NCI-H187 treated with DMSO at 0.1 percent for 48 hours (cell line): ENCODE data around the gene ABLIM3.
A peak's percentile ranks its signal among the peaks of the same experiment; 100 is the strongest.
"Not testable (repeated sequence)": the region's sequence is repeated elsewhere in the genome, so short reads cannot be mapped to it uniquely, and the experiment has no call there.

Source experiments
- DNase-seq: peaks from one replicate; lab custom pipeline; 2025; lab: John Stamatoyannopoulos, UW

The ABLIM3 gene

DNA sequence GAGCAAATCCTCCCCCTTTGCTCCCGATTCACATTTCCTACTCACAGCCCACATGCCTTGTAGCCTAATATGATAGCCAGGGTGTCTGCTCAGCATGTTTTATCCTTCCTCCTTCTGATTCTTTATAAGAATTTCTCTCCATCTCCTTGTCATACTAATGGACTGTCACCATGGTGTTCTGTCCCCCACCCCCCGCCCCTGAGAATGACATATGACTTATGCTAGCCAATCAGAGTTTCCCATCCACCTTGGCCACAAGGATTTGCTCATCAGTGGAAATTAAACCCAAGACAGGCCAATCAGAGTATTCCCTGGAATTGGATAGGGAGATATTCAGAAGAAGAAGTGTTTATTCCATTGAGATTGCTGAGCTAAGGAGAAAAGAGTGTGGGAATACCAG is 16.0 kb downstream of the ABLIM3 start:
- DNase-seq = peak; percentile 80

DNA sequence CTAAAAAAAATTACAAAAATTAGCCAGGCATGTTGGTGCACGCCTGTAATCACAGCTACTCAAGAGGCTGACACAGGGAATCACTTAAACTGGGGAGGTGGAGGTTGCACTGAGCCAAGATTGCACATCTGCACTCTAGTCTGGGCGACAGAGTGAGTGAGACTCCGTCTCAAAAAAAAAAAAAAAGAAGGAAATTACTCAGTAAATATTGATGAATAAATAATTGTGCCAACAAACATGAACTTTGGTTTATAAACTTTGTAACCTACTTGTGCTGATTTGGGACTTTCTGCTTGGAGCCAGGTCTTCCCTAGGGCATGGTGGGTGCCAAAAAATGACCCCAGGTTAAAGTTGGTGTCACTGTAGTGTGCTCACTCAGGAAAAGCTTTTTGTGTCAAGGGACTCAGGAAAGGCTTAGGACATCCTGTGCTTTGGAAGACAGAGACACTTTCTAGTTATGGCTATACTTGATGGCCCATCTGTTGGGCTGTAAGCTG is 19.0 kb downstream of the ABLIM3 start:
- no peak for DNase-seq

DNA sequence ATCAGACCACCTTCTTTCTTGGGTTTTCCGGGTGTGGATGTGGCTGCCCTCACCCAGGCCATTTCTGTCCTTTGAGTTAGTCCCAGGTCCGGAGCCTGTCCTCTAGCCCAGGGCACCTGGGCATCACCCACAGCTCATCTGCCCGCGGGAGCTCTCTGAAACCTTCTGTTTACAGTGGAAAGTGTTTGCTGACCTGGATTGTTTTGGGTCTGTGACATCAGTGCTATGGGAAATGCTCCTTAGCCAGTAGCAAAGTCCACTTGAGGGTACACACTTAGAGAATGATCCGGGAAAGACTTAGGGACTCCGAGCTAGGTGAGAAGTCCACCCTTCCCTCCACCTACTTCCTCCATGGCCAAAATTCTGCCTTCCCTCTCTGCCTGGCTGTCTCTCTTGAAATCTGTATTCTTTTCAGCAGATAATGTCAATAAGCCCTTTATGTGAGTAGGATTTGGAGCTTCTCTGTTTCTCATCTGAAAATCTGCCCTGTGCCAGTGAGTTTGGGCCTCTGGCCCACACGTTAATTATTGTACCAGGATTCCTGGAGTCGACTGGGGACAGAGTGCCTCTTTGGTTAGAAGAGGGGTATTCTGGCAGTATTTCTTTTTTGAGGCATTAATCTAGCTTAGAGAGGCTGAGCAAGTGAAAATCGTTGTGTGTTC is 19.9 kb downstream of the ABLIM3 start:
- no peak for DNase-seq

DNA sequence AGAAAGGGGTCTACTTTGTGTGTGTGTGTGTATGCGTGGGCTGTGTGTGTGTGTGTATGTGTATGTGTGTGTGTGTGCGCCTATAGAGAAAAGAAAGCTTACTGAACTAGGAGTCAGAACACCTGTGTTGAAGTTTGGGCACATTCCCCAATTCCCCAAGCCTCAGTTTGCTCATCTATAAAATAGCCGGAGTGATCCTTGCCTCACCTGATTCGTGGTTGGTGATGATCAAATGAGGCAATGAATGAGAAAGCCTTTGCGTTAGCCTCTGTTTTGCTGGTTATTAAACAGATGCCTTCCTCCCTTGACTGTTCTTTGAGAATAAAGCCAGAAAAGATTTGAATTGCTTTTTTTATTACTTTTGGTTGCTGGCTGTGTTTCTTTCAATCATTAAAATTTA is 20.6 kb downstream of the ABLIM3 start:
- DNase-seq = no peak

DNA sequence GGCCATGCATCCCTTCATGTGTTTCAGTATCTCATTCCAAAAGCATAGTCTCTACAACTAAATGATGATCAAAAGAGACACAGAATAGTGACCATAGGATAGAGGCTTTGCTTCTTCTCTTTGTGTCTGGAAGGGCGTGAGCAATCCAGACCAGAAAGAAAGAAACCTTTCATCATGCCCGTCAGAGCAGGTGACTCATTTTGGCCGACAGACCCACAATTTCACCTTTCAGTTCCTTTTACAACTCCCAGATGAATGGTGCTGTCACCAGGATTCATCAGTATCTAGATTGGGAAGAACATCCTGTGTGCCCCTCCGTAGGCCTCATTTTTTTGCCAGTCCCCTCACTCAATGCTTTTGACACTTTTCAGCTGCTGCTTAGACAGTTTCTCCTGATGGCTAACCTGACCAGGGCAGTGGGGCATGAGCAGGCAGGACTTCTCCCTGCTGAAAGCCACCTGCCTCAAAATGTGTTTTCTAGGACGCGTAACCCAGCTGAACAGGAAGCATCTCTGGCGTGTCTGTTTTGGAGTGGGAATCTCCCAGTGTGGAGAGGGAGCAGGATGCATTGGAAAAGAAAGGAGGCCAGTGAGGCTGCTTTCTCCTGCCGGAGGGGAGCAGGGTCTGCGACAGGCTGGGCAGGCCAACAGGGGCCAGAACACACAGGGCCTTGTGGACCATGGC is 21.2 kb downstream of the ABLIM3 start:
- DNase-seq = no peak

DNA sequence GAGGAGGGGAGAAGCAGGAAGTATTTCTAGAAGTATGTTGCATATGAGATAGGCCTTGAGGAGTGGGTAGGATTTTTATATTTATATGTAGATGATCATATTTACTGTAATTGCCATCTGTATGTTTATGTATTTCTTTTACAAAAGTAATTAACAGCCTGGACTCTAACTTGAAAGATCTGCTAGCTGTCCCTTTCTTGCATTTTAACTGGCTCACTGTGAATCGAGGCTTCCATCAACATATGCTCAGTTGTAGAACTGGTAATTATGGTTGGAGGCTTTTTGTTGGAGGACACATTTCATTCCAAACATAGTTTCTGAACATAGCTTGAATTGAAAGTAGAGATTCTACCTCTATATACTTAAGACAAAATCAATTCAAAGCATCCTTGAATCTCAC is 23.4 kb downstream of the ABLIM3 start:
- DNase-seq = no peak

DNA sequence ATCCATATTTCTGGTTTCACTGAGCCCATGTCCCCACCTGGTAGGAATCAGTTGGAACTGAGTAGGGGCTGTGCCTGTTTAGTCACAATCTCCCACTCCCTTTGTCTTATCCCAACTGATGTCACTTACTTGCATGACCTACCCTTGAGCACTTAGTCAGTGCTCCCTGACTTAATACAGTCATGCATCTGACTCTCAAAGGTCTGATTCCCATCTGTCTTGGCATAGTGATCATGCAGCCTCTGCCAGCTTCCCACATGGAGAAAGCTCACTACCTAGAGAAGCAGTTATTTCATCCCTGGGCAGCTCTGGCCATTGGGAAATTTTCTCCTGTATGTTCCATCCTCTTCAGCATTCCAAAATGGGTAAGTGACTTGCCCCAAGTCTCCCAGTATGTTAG is 24.8 kb downstream of the ABLIM3 start:
- no peak for DNase-seq

DNA sequence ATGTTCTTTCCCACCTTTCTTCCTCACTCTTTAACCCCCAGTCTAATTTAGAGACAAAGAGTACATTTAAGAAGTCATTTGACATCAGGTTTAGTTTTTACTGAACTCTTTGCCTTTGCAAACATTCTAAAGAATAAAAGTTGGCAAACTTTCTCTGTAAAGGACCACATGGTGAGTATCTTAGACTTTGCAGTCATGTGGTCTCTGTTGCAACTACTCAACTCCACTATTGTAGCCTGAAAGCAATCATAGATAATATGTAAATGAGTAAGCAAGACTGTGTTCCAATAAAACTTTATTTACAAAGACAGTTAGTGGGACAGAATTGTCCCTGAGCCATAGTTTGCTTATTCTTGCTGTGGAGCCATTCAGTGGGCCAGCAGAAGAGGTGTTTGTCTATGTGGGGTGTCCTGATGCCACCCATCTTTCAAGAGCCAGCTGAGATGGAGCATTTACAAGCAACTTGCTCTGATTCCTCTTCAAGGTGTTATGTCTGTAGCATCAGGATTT is 25.4 kb downstream of the ABLIM3 start:
- DNase-seq = no peak

DNA sequence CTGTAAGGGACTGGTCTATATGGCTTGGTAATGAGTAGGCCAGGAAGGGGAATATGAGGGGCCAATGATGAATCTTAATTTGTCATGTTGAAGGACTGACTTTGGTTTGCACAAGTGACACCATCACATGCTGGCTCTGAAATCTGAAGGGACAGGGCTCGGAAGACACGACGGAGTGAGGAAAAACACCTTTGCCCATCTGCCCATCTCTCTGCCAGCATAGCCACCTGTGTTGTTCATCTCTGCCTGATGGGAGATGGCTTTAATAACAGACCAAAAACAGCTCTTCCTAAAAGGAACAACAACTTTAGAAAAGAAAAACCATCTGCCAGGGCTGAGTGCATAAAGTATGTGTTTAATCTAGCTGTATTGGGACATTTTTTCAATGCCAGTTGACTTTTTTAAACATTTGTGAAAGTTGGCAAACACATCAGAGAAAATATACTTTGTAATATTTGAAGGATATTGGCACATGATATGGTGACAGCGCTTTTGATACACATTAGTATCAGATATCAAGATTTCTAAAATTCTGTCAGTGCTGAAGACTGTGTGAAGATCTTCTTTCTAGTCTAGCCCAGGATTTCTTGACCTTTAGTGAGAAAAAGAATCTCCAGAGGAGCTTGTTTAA is 27.1 kb downstream of the ABLIM3 start:
- DNase-seq = no peak

DNA sequence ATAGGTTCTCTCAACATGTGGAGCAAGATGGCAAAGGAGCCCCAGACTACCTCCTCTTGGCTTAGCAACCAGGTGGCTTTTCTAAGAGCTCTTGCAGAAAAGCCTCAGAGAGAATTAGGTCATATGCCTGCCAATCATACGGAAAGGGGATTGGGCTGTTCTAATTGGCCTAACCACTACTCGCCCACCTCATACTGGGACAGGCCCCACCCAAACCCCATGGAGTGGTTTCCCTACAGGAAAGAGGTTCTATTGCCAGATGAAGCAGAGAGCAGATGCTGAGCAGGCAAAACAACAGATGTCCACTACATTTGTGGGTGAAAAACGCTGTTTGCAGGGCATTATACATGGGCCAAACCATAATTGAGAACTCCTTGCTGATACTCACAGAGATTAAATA is 29.0 kb downstream of the ABLIM3 start:
- DNase-seq = peak; percentile 59

DNA sequence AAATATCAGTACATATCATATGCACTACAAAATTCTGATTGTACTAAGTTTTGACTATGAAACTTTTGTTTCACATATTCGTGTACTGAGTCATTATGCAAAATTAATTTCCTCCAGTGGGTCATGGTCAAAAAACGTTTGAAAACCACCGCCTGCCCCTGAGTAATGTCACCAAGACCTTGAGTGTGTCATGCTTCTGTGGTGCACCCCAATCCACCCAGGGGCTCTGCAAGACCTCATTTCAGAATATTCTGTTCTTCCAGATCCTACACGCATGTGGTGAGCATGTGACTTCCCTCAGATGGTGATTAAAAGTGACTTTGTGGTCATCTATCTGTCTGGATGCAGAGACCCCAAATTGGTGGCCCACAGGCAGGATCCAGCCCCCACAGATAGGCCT is 31.0 kb downstream of the ABLIM3 start:
- no peak for DNase-seq

DNA sequence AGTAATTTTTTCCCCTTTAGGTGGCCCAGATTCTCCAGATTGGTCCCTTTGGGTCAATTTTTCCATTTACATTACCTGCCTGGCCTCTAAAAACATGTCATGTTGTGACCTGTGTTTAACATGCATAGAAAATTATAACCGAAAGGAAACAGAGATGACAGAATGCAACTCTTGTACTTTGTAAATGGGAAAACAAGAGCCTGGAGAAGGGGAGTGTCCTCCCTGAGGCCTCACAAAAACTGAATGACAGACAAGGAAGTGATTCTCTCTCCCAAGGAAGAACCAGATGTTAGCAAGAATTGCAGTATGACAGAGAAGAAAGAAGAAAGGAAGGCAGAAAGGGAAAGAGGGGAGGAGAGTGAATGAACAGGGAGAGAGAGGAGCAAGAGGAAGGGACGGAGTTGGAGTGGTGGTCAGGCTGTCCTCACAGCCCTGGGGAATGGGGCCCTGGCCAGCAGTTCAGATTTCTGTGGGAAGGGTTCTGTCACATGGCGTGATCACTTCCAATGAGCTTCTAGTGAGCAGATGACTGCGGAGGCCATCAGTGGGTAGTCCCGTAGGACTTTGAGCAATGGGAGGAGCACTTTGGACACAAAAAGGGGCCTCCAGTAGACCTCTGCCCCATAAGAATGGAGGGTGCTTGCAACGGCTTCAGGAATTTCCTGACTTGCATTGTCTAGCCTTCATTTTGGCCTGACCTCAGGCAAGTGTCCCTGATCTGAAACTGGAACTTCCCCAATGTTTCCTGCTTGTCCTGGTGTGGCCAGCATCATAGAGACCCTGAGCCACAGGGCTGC is 31.6 kb downstream of the ABLIM3 start:
- DNase-seq = no peak

DNA sequence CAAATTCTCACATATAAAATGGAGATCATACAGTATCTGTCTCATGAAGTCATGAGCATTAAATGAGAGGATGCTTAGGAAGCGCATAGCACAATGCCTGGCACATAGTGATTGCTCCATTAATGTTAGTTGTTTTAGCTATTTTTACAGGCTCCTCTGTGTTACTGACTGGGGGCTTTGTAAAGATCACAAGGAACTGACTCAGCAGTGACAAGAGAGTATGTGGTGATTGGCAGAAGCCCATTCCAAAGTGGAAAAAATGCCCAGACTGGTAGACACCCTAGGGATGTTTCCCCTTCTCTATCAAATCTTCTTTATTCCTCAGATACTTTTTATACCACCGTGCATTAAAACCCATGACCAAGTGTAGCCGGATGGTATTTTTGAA is 33.5 kb downstream of the ABLIM3 start:
- DNase-seq = no peak

DNA sequence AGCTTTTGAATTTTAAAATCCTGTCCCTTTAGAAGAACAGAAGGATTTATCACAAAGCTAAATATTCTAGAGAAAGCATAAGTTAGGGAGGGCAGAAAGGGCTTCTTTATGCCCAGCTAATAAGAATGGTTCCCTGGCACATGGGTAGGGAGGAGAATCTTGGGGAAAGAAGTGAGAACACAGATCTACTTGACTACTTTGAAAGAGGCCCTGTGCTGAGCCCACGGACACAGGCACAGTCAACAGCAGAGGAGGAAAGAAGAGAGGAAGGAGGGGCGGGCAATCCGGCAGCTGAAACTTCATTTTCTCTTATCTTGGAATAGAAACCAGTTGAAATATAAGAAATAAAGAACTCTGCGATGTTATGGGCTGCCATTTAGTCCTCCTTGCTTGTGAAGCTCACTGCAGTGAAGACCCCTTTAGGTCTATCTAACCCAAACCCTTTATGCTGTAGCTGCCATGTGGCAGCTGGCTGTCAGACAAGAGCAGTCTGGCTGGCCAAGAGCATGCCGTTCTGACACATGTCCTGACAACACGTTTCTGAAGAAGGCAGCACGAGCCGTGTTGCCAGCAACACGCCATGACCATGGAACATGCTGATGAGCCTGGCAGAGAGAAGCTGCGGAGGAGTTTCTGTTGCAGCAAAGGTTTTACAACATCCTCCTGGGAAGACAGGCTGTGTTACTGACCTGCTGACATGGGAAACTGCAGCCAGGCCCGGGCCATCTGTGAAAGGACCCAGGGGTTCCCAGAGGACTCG is 34.2 kb downstream of the ABLIM3 start:
- DNase-seq = no peak

DNA sequence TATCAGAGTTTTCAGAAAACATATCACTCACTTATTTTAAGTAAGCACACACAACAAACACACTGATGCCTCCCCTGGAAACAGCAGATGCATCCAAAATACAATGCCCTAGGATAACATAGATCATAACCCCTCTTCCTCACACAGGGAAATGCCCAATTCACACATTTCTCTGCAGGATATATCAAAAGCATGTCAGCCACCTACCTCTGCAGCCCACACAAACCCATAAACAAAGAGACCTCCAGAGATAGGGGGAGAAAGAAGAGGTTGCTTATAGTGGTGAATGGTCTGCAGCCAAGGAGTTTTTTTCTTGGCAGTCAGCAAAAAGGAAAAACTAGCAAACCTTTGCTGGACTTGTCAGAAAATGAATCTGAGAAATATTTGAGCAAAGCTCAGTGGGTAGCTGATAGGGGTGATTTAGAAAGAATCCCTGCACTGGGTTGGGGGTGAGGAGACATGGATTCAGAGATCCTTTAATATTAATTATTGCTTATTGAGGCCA is 36.1 kb downstream of the ABLIM3 start:
- no peak for DNase-seq

DNA sequence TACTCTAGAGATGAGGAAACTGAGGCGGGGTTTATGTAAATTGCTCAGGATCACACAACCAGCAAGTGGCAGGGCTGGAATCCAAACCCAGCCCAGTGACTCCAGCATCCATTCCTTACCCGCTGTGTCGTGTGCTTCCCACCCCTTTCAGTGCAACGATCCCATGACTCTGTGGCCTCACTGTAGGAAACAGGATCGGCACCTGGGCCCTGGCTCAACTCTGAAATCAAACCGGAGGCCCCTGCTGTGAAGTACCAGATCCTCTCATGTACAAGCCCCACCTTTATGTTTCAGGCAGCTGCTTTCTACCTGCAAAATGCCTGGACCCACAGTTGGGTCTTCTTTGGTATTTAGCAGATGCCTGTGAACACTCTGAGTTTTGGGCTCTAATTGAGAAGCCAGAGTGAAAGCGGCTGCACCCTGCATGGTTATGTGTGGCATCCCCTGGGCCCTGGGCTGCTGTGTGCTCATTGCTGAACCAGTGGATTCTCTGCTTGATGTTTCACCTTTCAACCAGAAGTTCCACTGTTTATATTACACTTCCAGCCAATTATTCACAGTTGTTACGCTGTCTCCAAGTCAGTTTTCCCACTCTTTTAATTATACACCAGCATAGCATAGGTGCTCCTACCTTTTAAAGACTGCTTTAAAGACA is 36.7 kb downstream of the ABLIM3 start:
- no peak for DNase-seq

DNA sequence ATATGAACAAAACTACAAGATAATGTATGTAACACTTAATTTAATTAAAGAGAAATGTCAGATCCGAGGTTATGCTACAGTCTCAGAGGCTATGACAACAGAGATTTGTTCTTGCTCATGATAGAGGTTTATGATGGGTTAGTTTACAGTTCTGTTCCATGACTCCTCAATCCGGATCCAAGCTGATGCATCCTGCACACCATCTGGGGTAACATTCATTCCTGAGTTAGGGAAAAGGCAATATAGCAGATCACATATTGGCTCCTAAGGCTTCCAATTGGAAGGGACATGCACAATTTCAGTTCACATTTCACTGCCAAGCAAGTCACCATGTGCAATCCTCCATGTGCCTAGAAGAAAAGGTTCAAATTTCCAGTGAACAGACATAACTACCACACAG is 40.4 kb downstream of the ABLIM3 start:
- DNase-seq = no peak

DNA sequence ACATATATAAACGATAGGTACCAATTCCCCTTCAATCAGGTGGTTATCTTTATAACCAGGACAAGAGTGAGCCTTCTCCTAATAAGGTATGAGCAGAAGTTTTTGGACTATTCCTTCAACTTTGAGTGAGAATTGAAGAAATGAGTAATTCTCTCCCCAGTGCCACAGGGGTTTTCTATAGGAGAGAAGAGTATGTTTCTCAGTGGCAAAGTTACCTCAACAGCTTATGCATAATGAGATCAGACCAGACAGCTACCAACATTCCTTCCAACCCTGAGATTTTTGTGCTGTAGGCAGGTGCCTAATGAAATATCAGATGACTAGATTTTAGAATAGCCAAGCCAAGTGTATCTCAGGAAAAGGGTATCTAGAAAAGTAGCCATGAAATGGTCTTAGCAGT is 40.9 kb downstream of the ABLIM3 start:
- DNase-seq = no peak

DNA sequence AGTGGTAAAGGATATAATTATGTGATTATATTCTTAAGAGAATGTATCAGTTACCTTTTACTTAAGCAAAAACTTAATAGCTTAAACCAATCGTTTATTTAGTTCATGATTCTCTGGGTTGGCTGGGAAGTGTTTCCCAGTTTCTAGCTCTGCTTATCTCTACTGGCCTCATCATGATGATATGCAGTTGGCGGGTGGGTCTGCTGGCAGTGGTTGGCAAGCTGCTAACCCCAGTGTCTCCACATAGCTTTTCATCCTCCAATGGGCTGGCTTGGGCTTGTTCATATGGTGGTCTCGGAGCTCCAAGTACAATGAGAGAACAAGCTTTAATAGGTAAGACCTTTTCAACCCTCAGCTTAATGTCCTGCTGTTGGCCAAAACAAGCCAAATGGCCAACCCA is 43.8 kb downstream of the ABLIM3 start:
- DNase-seq = no peak

DNA sequence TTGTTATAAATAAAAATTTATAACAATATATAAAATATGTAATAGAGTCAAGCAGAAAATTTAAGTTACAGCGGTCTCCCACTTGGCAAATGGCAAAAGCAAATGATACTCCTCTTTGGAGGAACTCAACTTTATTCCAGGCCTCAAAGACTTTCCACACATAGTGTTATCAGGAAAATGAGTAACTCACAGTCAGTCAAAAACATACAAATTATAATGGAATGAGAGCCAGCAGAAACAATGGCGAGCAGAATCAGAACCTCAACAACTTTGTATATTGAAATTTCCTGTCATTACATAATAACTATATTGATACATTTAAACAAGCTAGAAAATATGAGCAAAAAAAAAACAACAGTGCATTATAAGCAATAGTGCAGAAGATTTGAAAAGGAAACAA is 45.2 kb downstream of the ABLIM3 start:
- DNase-seq = no peak

DNA sequence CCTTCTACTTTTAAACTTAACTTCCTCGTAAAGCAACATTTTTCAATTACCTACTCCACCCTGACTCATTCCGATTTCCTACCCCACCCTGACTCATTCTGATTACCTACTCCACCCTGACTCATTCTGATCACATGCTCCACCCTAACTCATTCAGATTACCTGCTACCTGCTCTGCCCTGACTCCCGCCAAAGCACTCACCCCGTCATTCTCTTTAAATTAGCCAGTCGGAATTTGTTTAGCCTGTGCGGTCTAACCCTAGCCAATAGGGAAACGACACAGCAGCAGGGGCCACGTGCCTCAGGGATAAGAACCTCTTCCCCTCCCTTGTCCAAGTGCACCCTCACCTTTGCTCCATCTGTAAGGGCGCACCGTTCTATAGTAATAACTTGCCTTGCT is 46.3 kb downstream of the ABLIM3 start:
- not testable (repeated sequence) for DNase-seq
